CD4-positive, alpha-beta T cell treated with Interleukin-15 for 1 hour (primary cell): ENCODE measurements around the gene PLXNA1.

ENCODE experiments used
- DNase-seq: peaks from one replicate; pipeline ENCODE4 v3.0.0-alpha.2; 2020

PLXNA1 gene

GRCh38 chr3:127025456-127025855 lies 42.5 kb downstream of the PLXNA1 start:
- DNase-seq = no peak

GRCh38 chr3:127026036-127026435 lies 43.1 kb downstream of the PLXNA1 start:
- no peak for DNase-seq

- no peak for DNase-seq
Measured at GRCh38 chr3:127026661-127027060, 43.7 kb downstream of the PLXNA1 start.

GRCh38 chr3:127027061-127027735 lies 44.3 kb downstream of the PLXNA1 start:
- DNase-seq = no peak

GRCh38 chr3:127027811-127028548 lies 45.1 kb downstream of the PLXNA1 start:
- DNase-seq = no peak

- DNase-seq = no peak
Measured at GRCh38 chr3:127028781-127029657, 46.1 kb downstream of the PLXNA1 start.

- DNase-seq = no peak
Measured at GRCh38 chr3:127029658-127030507, 47.0 kb downstream of the PLXNA1 start.

- no peak for DNase-seq
Measured at GRCh38 chr3:127030508-127031412, 47.8 kb downstream of the PLXNA1 start.

GRCh38 chr3:127031413-127031810 lies 48.5 kb downstream of the PLXNA1 start:
- DNase-seq = no peak

- no peak for DNase-seq
Measured at GRCh38 chr3:127031845-127032244, 48.9 kb downstream of the PLXNA1 start.

GRCh38 chr3:127032296-127032990 lies 49.5 kb downstream of the PLXNA1 start:
- no peak for DNase-seq
